Measurements from ENCODE around the gene ALKBH4.
"Not testable (repeated sequence)": the region's sequence is repeated elsewhere in the genome, so short reads cannot be mapped to it uniquely, and the experiment has no call there.

The ALKBH4 gene

GRCh38 chr7:102426268-102427018 lies 38.2 kb downstream of the ALKBH4 start:
- no peak for DNase-seq

DNA sequence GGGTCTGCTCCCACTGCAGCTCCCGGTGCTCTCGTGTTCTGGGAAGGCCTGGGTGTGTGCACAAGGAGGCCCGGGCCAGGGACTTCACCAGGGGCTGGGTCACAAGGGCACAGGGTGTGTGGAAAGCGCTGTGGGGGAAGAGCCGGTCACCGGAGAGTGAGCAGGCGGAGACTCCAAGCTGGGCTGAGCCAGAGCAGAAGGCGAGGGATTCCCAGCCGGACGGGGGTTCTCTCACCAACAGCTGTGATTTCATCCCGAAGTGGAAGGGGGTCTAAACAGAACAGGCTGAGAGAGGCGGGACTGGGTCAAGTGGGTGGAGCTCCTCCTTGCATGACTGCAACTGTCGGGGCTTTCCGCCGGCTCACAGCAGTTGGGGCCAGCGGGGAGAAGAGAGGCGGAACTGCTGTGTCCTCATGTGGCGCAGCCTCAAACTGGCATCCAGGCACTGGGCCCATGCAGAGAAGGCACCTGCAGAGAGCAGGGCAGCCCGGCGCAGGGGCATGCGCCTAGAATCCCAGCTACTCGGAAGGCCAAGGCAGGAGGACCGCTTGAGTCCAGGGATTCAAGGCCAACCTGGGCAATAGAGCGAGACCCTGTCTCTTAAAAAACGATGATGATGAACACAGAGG lies 38.9 kb downstream of the ALKBH4 start:
- DNase-seq = no peak

DNA sequence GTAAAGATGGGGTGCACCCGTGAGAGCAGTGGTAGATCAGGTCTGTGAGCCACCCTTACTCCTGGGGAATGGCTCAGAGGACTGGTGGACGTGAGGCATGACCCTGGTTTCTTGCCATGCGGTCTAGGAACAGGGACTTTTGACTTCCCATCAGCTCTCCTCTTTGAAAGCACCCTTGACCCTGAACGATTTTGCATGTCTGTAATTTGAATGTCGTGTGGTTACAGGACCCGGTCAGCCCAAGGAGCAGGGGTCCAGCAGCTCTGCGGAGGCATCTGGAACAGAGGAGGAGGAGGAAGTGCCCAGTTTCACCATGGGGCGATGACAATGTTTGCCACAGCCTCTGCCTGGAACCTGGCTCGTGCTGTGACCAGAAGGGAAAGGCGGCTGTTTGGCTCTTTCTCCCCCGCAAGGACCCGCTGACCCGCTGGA lies 39.9 kb downstream of the ALKBH4 start:
- DNase-seq = no peak

- no peak for DNase-seq
These were observed 40.5 kb downstream of the ALKBH4 start for GRCh38 chr7:102424129-102424551.

DNA sequence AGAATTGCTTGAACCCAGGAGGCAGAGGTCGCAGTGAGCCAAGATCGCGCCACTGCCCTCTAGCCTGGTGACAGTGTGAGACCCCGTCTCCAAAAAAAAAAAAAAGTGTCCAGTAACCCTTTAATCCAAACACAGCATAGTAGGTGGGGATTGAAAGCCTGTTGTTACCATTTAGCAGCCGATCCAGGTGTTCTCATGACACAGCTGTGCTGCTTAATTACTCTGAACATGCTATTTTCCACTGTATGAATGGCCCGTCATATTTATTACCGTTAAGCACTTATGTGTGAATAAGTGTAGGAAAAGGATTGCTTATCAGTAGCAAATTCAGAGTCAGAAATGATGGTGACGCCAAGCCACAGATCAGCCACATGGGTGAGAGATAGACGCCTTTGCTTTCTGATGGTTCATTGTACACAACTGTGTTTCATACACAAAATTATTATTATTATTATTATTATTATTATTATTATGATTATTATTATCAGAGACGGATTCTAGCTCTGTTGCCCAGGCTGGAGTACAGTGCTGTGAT lies 42.9 kb downstream of the ALKBH4 start:
- DNase-seq = no peak

DNA sequence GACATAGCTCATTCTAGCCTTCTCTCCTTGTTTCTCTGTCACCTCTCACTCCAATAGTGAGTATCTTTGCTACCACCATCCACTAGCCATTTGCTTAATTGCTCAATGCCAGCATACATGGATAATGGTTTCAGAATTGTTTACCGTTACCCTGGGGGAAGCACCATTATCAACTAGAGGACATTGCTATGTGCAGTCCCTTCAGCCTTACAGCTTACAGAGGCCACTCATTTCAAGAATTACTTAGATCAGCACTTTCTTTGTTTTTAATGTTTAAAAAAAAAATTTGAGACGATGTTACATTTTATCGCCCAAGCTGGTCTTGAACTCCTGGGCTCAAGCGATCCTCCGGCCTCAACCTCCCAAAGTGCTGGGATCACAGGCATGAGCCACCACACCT lies 46.1 kb downstream of the ALKBH4 start:
- DNase-seq = no peak

- DNase-seq = no peak
These were observed 47.6 kb downstream of the ALKBH4 start for GRCh38 chr7:102417105-102417504.

- DNase-seq = no peak
These were observed 48.3 kb downstream of the ALKBH4 start for GRCh38 chr7:102416406-102416805.

DNA sequence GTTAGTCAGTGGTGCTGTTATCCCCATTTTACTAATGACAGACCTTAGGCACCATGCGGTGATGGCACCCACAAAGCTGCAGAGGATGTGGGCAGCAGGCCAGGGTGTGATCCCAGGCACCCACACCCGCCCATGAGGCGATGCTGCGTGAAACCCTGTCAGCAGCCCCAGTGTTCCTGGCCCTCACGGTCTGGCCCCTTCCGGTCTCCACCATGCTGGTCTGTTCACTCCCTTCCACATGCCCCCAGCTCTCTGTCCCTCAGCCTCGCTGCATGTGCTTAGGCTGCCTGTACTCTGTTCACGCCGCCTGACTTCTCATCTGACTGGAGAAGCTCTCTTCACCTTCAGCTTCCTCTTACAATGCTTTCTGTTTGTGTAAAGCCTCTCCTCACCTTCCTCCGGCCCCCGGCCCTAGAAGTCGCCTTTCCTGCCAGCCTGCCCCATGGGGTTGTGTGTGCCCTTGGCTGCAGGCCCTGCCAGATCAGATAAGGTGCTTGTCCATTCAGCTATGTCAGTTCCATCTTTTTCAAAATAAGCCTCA lies 48.9 kb downstream of the ALKBH4 start:
- no peak for DNase-seq

DNA sequence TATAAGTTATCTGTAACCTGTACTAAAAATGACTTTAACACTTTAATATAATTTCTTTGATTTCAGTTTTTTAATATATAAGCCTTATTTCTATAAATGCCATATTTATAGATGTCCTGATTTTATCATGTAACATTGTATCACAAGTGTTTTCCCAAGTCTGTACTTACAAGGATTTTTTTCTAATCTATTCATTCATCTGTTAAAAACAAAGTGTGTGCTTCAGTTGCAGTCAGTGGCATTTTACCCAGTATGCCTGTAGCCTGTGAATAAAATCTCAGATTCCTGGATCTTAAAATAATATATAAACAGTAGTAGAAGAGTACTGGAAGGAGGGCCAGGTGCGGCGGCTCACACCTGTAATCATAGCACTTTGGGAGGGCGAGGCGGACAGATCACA lies 51.1 kb downstream of the ALKBH4 start:
- DNase-seq = no peak

GRCh38 chr7:102413091-102413490 lies 51.6 kb downstream of the ALKBH4 start:
- DNase-seq = no peak

DNA sequence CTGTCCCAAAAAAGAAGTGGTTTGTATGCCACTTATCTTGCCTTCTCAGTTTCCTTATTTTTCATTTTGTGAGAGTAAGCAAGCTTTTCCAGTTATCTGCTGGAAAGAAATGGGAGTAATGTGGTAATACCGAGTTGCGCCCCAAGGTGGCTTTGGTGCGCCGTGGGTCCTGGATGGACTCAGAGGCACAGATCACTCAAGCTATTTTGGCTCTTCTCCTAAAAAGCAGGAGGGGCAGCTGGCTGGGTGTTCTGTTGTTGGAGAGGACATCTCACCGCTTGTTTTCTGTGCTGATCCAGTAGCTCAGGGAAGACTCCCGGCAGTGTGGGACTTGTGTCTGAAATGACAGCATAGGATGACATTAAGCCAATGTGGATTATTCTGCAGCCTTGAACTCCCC lies 52.1 kb downstream of the ALKBH4 start:
- DNase-seq = peak in 1 of 3 experiments; percentile 15

GRCh38 chr7:102410918-102411317 lies 53.7 kb downstream of the ALKBH4 start:
- DNase-seq = no peak

GRCh38 chr7:102410123-102410522 lies 54.5 kb downstream of the ALKBH4 start:
- no peak for DNase-seq

DNA sequence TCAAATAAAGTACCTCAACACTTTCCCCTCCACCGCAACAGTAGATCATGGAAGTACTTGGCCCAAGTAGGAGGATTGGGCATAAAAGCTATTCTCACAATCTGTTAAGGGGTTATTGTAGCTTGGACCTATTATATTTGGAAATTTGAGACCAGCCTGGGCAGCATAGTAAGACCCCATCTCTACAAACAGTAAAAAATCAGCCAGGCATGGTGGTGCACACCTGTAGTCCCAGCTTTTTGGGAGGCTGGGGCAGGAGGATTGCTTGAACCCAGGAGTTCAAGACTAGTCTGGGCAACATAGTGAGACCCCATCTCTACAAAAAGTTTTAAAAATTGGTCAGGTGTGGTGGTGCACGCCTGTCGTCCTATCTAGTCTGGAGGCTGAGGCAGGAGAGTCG lies 55.3 kb downstream of the ALKBH4 start:
- no peak for DNase-seq

DNA sequence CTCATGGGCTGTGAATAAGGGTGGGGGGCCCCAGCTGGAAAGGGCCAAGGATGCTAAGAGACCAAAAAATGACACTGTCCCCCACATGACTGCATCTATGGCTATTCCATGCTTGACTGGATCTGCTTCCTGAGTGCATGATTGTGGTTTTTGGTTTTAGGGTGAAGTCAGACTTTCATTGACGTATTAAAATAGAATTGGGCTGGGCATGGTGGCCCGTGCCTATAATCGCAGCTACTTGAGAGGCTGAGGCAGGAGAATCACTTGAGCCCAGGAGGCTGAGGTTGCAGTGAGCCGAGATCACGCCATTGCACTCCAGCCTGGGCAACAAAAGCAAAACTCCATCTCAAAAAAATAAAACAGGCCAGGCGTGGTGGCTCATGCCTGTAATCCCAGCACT lies 56.1 kb downstream of the ALKBH4 start:
- not testable (repeated sequence) for DNase-seq

DNA sequence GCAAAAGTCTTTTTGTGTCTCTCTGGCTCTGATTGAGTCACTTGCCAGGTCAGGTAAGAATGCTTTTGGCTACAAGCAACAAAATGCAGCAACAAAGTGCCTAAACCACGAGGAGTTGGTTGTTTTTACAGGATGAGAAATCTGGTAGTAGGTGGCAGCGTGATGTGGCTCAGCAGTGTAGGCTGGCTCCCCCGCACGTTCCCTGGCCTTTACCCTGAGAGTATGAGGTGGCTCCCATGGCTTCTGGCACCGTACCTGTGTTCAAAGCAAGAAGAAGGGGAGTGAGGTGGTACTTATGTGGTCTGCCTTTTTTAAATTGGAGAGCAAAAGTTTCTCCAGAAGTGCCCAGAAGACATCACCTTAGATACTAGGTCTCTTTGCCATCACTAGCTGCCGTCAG lies 56.8 kb downstream of the ALKBH4 start:
- DNase-seq = no peak

Data from NCI-H1417 (cell line).